DND-41 (cell line): ENCODE results near the gene NR6A1.

ENCODE experiments used
- ATAC-seq: fragments of 200-7000 bp; cut with Tn5 transposase; 3 replicates; pipeline ENCODE4 v1.9.1; 2021; ENCODE audit warnings: low read depth; ENCODE audit not compliant: insufficient read depth
- DNase-seq: peaks from one replicate; pipeline ENCODE4 v3.0.0-alpha.2; 2020
- H2AFZ ChIP-seq: 2 replicates; pipeline ENCODE4 v1.6.0; 2012; ENCODE audit warnings: low read depth, low read length
- H3K27ac ChIP-seq: 2 replicates; pipeline ENCODE4 v1.5.1; 2012; ENCODE audit warnings: low read length, inconsistent platforms
- H3K27me3 ChIP-seq: fragments of 200-600 bp; sonication (generic); 2 replicates; pipeline ENCODE4 v1.6.0; 2012; ENCODE audit warnings: low read length, mild to moderate bottlenecking, inconsistent platforms; ENCODE audit not compliant: insufficient read depth, poor library complexity
- H3K36me3 ChIP-seq: 2 replicates; pipeline ENCODE4 v1.5.1; 2012; ENCODE audit warnings: low read length, inconsistent platforms; ENCODE audit not compliant: insufficient read depth
- H3K4me1 ChIP-seq: 2 replicates; pipeline ENCODE4 v1.5.1; 2012; ENCODE audit warnings: mild to moderate bottlenecking, low read length; ENCODE audit not compliant: insufficient read depth
- H3K4me2 ChIP-seq: 2 replicates; pipeline ENCODE4 v1.6.0; 2012; ENCODE audit warnings: mild to moderate bottlenecking, moderate library complexity, low read length, inconsistent platforms; ENCODE audit not compliant: insufficient read depth
- H3K4me3 ChIP-seq, 2 experiments: fragments of 200-600 bp in 1 of 2; shearing (Covaris generic) in 1 of 2; 2 replicates each; pipeline ENCODE4 v1.5.1; 2012 to 2016; ENCODE audit warnings: inconsistent platforms in 2 of 2, low read length in 2 of 2, mild to moderate bottlenecking in 2 of 2, low read depth in 1 of 2, moderate library complexity in 1 of 2
- H3K79me2 ChIP-seq: 2 replicates; pipeline ENCODE4 v1.6.0; 2012; ENCODE audit warnings: low read length, inconsistent platforms; ENCODE audit not compliant: insufficient read depth
- H3K9ac ChIP-seq: 2 replicates; pipeline ENCODE4 v1.6.0; 2012; ENCODE audit warnings: low read depth, mild to moderate bottlenecking, inconsistent platforms, low read length, moderate library complexity
- H3K9me3 ChIP-seq: 2 replicates; pipeline ENCODE4 v1.5.1; 2012; ENCODE audit warnings: low read length, moderate library complexity, mild to moderate bottlenecking, inconsistent platforms; ENCODE audit not compliant: insufficient read depth, severe bottlenecking
- H4K20me1 ChIP-seq: 2 replicates; pipeline ENCODE4 v1.6.0; 2012; ENCODE audit warnings: low read length; ENCODE audit not compliant: insufficient read depth
- EZH2 ChIP-seq: IDR thresholded peaks from 3 replicates; pipeline ENCODE4 v1.6.1; 2012; ENCODE audit warnings: borderline replicate concordance, low read depth, mild to moderate bottlenecking, moderate library complexity, low read length, inconsistent platforms; ENCODE audit not compliant: severe bottlenecking
- TF ChIP-seq, protein P1 (sequence below): IDR thresholded peaks from 2 replicates; pipeline ENCODE4 v1.5.1; 2012; ENCODE audit warnings: borderline replicate concordance, low read length, moderate library complexity, mild to moderate bottlenecking; ENCODE audit not compliant: poor library complexity, severe bottlenecking; ENCODE audit errors: extremely low read depth

NR6A1 gene

DNA sequence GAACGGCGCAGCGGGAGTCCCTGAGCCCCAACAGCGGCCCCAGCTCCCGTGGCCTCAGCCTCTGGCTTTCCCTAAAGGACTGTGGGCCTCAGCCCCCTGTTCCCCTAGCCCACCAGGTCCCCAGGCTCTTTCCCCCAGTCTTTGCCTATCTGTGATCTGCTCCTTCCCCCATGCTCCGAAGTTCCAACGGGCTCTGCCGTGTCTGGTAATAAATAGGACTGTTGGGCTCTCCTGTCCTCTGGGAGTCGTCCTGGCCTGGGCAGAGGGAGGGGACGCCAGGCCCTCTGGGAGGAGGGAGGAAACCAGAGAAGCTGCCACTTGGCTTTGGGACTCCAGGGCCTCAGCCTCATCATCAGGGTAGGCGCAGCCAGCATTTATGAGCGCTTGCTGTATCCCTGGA is 292.8 kb downstream of the NR6A1 start:
- Histone ChIP-seq H3K79me2 (no peaks in the 10 kb centered on the region), H3K27ac (no peak overlapping the region), H3K9ac (no peak overlapping the region), H4K20me1 (no peaks in the 10 kb centered on the region; the same call in 1 of the 2 replicates), H3K4me3 (no peak overlapping the region), H3K36me3 (no peaks in the 10 kb centered on the region), H3K9me3 (no peaks in the 10 kb centered on the region), H2AFZ (no peak overlapping the region), H3K27me3 (no peaks in the 10 kb centered on the region), H3K4me1 (no peaks in the 10 kb centered on the region), H3K4me2 (no peak overlapping the region)
- TF ChIP-seq, protein P1, sequence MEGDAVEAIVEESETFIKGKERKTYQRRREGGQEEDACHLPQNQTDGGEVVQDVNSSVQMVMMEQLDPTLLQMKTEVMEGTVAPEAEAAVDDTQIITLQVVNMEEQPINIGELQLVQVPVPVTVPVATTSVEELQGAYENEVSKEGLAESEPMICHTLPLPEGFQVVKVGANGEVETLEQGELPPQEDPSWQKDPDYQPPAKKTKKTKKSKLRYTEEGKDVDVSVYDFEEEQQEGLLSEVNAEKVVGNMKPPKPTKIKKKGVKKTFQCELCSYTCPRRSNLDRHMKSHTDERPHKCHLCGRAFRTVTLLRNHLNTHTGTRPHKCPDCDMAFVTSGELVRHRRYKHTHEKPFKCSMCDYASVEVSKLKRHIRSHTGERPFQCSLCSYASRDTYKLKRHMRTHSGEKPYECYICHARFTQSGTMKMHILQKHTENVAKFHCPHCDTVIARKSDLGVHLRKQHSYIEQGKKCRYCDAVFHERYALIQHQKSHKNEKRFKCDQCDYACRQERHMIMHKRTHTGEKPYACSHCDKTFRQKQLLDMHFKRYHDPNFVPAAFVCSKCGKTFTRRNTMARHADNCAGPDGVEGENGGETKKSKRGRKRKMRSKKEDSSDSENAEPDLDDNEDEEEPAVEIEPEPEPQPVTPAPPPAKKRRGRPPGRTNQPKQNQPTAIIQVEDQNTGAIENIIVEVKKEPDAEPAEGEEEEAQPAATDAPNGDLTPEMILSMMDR, result no peak
- TF ChIP-seq EZH2, result no peak
- no peak for DNase-seq
- ATAC-seq, result no peak

DNA sequence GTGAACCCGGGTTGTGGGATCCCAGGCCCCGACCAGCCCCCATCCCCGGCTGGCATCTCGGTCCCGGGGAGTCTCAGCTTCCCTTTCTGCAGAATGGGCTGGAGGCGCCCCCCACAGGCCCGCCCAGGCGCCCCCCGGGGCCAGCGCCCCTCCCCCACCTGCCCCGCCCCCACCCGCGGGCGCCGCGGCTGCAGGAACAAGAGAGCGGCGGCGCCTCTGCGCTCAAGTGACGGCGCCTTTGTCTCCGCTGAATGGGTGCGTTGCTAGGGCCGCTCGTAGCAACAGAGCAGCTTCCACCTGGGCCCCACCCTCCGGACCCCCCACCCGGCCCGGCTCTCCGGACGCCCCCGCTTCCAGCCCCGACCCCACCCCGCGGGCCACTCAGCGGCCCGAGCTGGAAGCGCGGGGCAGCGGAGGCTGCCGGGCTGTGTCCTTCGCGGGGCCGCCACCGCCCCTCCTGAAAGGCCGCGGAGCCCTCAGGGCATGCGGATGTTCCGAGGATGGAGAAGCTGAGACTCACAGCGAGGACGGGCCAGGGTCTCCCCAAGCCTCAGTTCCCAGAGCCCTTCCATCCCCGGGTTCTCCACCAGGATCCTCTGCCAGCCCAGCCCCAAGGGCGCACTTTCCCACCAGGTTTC is 293.3 kb downstream of the NR6A1 start:
- Histone ChIP-seq H3K27ac (no peak overlapping the region), H4K20me1 (no peaks in the 10 kb centered on the region; the same call in 1 of the 2 replicates), H3K9ac (no peak overlapping the region), H3K4me3 (no peak overlapping the region), H3K9me3 (no peaks in the 10 kb centered on the region), H3K27me3 (no peaks in the 10 kb centered on the region), H3K79me2 (no peaks in the 10 kb centered on the region), H2AFZ (no peak overlapping the region), H3K4me2 (no peak overlapping the region), H3K36me3 (no peaks in the 10 kb centered on the region), H3K4me1 (no peaks in the 10 kb centered on the region)
- DNase-seq, result no peak
- ATAC-seq, result no peak
- TF ChIP-seq EZH2, result no peak
- TF ChIP-seq, protein P1, result no peak

DNA sequence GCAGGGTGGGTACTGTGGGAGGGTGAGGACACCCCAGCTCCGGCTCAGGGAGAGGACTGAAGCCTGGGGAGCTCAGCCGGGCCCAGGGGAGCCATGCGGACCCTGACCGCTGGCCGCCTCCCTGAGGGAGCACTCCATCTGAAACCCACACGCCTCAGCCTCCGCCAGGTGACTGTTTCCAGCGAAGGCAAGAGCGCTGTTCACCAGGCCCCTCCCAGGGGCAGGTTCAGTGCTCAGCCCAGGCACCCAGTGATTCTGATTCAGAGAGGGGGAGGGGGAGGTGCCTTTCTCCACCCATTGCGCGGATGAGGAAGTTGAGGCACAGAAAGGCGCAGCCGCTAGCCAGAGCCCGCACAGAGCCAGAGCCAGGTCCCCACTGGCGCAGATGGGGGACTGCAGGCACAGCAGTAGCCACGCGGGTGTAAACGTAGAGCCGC is 293.9 kb downstream of the NR6A1 start:
- Histone ChIP-seq H3K79me2 (no peaks in the 10 kb centered on the region), H3K4me1 (no peaks in the 10 kb centered on the region), H3K27me3 (no peaks in the 10 kb centered on the region), H2AFZ (no peak overlapping the region), H3K4me2 (no peak overlapping the region), H3K9ac (no peak overlapping the region), H3K27ac (no peak overlapping the region), H3K9me3 (no peaks in the 10 kb centered on the region), H4K20me1 (no peaks in the 10 kb centered on the region; the same call in 1 of the 2 replicates), H3K36me3 (no peaks in the 10 kb centered on the region), H3K4me3 (no peak overlapping the region)
- DNase-seq, result no peak
- ATAC-seq, result no peak
- TF ChIP-seq, protein P1, result no peak
- no peak for TF ChIP-seq EZH2
